H9 (cell line): ENCODE measurements around the gene LIPC. TPM values are rescaled to one million over a fixed set of nuclear protein-coding genes. Genes with fewer than 3 reads are reported as not detected.

Experiments
- DNase-seq: peaks from one replicate; pipeline ENCODE4 v3.0.0-alpha.2; 2017
- H2AFZ ChIP-seq: one replicate; pipeline ENCODE4 v1.6.1; 2013; ENCODE audit warnings: mild to moderate bottlenecking, low read length, control low read depth, moderate library complexity
- H2AK5ac ChIP-seq: 2 replicates; pipeline ENCODE4 v1.6.1; 2013; ENCODE audit warnings: low read length, control low read depth, mixed read lengths; ENCODE audit not compliant: insufficient read length
- H2BK120ac ChIP-seq: one replicate; pipeline ENCODE4 v1.6.1; 2013; ENCODE audit warnings: low read depth, mild to moderate bottlenecking, low read length, control low read depth, inconsistent platforms; ENCODE audit not compliant: poor library complexity, severe bottlenecking
- H2BK12ac ChIP-seq: 2 replicates; pipeline ENCODE4 v1.6.1; 2013; ENCODE audit warnings: low read length, control low read depth, mixed read lengths, low read depth; ENCODE audit not compliant: insufficient read length
- H2BK15ac ChIP-seq: 2 replicates; pipeline ENCODE4 v1.6.1; 2013; ENCODE audit warnings: low read depth, low read length, control low read depth
- H2BK20ac ChIP-seq: one replicate; pipeline ENCODE4 v1.6.1; 2013; ENCODE audit warnings: low read depth, mild to moderate bottlenecking, low read length, control low read depth, inconsistent platforms; ENCODE audit not compliant: poor library complexity, severe bottlenecking
- H2BK5ac ChIP-seq: 2 replicates; pipeline ENCODE4 v1.6.1; 2013; ENCODE audit warnings: low read length, control low read depth, mixed read lengths; ENCODE audit not compliant: insufficient read length
- H3K14ac ChIP-seq: 2 replicates; pipeline ENCODE4 v1.6.1; 2013; ENCODE audit warnings: low read length, control low read depth; ENCODE audit not compliant: insufficient read depth
- H3K18ac ChIP-seq: 2 replicates; pipeline ENCODE4 v1.6.1; 2013; ENCODE audit warnings: low read depth, mild to moderate bottlenecking, mixed read lengths, low read length, control low read depth; ENCODE audit not compliant: insufficient read length
- H3K23ac ChIP-seq: 2 replicates; pipeline ENCODE4 v1.6.1; 2013; ENCODE audit warnings: low read length, control low read depth, mixed read lengths, low read depth; ENCODE audit not compliant: insufficient read length
- H3K23me2 ChIP-seq: 2 replicates; pipeline ENCODE4 v1.6.1; 2013; ENCODE audit warnings: low read depth, mild to moderate bottlenecking, mixed read lengths, low read length, control low read depth; ENCODE audit not compliant: insufficient read length, poor library complexity, severe bottlenecking
- H3K27ac ChIP-seq: 2 replicates; pipeline ENCODE4 v1.5.1; 2013; ENCODE audit warnings: low read length, control low read depth, mixed read lengths, low read depth; ENCODE audit not compliant: insufficient read length
- H3K27me3 ChIP-seq: 2 replicates; pipeline ENCODE4 v1.6.1; 2013; ENCODE audit warnings: low read length, control low read depth, inconsistent platforms; ENCODE audit not compliant: insufficient read depth
- H3K4ac ChIP-seq: 2 replicates; pipeline ENCODE4 v1.6.1; 2013; ENCODE audit warnings: low read depth, mild to moderate bottlenecking, control low read depth, inconsistent platforms, low read length, moderate library complexity
- H3K4me1 ChIP-seq: 2 replicates; pipeline ENCODE4 v1.6.1; 2013; ENCODE audit warnings: low read length, control low read depth, inconsistent platforms; ENCODE audit not compliant: insufficient read depth
- H3K4me2 ChIP-seq: 2 replicates; pipeline ENCODE4 v1.6.1; 2013; ENCODE audit warnings: low read length, control low read depth, mixed read lengths; ENCODE audit not compliant: insufficient read length, insufficient read depth
- H3K56ac ChIP-seq: 2 replicates; pipeline ENCODE4 v1.6.1; 2013; ENCODE audit warnings: low read depth, mild to moderate bottlenecking, mixed read lengths, low read length, control low read depth; ENCODE audit not compliant: insufficient read length
- H3K79me1 ChIP-seq: 2 replicates; pipeline ENCODE4 v1.6.1; 2013; ENCODE audit warnings: low read depth, mild to moderate bottlenecking, moderate library complexity, low read length, control low read depth, inconsistent platforms; ENCODE audit not compliant: insufficient read depth, poor library complexity, severe bottlenecking
- H3K79me2 ChIP-seq: 2 replicates; pipeline ENCODE4 v1.6.1; 2013; ENCODE audit warnings: low read length, control low read depth, inconsistent platforms; ENCODE audit not compliant: insufficient read depth
- H3K9ac ChIP-seq: 2 replicates; pipeline ENCODE4 v1.6.1; 2013; ENCODE audit warnings: low read length, control low read depth, mixed read lengths; ENCODE audit not compliant: insufficient read length; ENCODE audit errors: extremely low read depth
- H3K9me3 ChIP-seq: one replicate; pipeline ENCODE4 v1.6.1; 2013; ENCODE audit warnings: low read depth, low read length, inconsistent platforms; ENCODE audit not compliant: control insufficient read depth
- H3T11ph ChIP-seq: one replicate; pipeline ENCODE4 v1.6.1; 2013; ENCODE audit warnings: mild to moderate bottlenecking, low read length, control low read depth, inconsistent platforms
- H4K20me1 ChIP-seq: one replicate; pipeline ENCODE4 v1.6.1; 2013; ENCODE audit not compliant: control insufficient read depth, insufficient read length, insufficient read depth
- H4K5ac ChIP-seq: 2 replicates; pipeline ENCODE4 v1.6.1; 2013; ENCODE audit warnings: low read depth, mild to moderate bottlenecking, mixed read lengths, low read length, control low read depth; ENCODE audit not compliant: insufficient read length
- H4K8ac ChIP-seq: replicated peaks from 2 replicates; pipeline ENCODE4 v1.6.1; 2013; ENCODE audit warnings: low read length, control low read depth, mixed read lengths, low read depth; ENCODE audit not compliant: insufficient read length
- H4K91ac ChIP-seq: 2 replicates; pipeline ENCODE4 v1.6.1; 2013; ENCODE audit warnings: low read depth, mild to moderate bottlenecking, moderate library complexity, mixed read lengths, low read length, control low read depth; ENCODE audit not compliant: insufficient read length
- H3K27ac Mint-ChIP-seq, 3 experiments: 2 replicates in 2 of 3; 3 replicates in 1 of 3; pipeline ENCODE4 v1.8.0; 2020 to 2021; ENCODE audit warnings: mixed read lengths in 3 of 3, mild to moderate bottlenecking in 1 of 3, moderate library complexity in 1 of 3
- H3K27me3 Mint-ChIP-seq: 2 replicates; pipeline ENCODE4 v1.8.0; 2021; ENCODE audit warnings: low read depth, mild to moderate bottlenecking, moderate library complexity, mixed read lengths
- H3K36me3 Mint-ChIP-seq, 3 experiments: 2 replicates in 2 of 3; 3 replicates in 1 of 3; pipeline ENCODE4 v1.8.0; 2020 to 2021; ENCODE audit warnings: low read depth in 3 of 3, mixed read lengths in 3 of 3; ENCODE audit not compliant: insufficient read depth in 1 of 3
- H3K4me1 Mint-ChIP-seq, 2 experiments: 2 replicates each; pipeline ENCODE4 v1.8.0; 2020; ENCODE audit warnings: mixed read lengths in 2 of 2
- H3K4me3 Mint-ChIP-seq, 2 experiments: 2 replicates in 1 of 2; 3 replicates in 1 of 2; pipeline ENCODE4 v1.8.0; 2020 to 2021; ENCODE audit warnings: mild to moderate bottlenecking in 2 of 2, mixed read lengths in 2 of 2, moderate library complexity in 1 of 2
- H3K9me3 Mint-ChIP-seq, 2 experiments: 2 replicates in 1 of 2; 3 replicates in 1 of 2; pipeline ENCODE4 v1.8.0; 2020; ENCODE audit warnings: mild to moderate bottlenecking in 2 of 2, mixed read lengths in 2 of 2, moderate library complexity in 1 of 2
- WGBS: extraction: QIAGEN DNeasy Blood & Tissue Kit; methylation state at CpG from one replicate; pipeline ENCODE4 v1.1.7; 2013; ENCODE audit warnings: missing lambda C conversion rate, low lambda C conversion rate, mixed read lengths; ENCODE audit not compliant: insufficient read length; ENCODE audit errors: extremely low coverage; 5-methylcytosine and 5-hydroxymethylcytosine counted together
- total RNA-seq: library from RNA; stranded (reverse); gene quantifications from 2 replicates; pipeline ENCODE4 v1.2.1, GENCODE V29; 2021
- TF ChIP-seq, protein P1 (sequence below): fragments of 200-600 bp; sonication (generic); conservative IDR thresholded peaks from 3 replicates; pipeline ENCODE4 v1.8.0; 2021; ENCODE audit warnings: antibody characterized with exemption, mild to moderate bottlenecking

The LIPC gene
- total RNA-seq, 1 experiment from 2014 or later, result not detected

DNA sequence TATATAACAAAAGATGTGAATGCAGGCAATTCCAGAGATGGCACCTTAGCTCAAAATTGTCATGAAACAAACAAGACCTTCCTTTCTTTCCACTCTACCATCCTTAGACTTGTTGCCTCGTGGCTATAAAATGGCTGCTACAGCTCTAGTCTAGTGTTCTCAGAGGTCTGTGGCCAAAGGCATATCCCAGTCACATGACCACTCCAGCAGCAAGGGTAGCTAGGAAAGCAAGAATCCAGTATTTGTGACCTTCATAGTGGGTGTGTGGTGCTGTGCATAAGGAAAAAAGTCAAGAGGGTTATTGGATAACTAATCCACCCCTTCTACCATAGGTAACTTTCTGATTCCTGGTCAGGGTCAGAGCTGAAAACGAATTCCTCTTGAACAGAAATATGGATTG is 27.1 kb upstream of the LIPC start:
- no peak overlapping the region for H3K9ac ChIP-seq
- H4K8ac ChIP-seq, result no peak overlapping the region
- Mint-ChIP-seq H3K4me1 (peaks cover 5 to 14% of the 10 kb centered on the region in 2 experiments), H3K36me3 (no peaks in the 10 kb centered on the region; a peak in 1 of 7 replicates), H3K4me3 (no peak overlapping the region), H3K27me3 (peaks cover 2% of the 10 kb centered on the region; the same call in 1 of the 2 replicates), H3K9me3 (no peaks in the 10 kb centered on the region), H3K27ac (no peak overlapping the region)
- H2BK5ac ChIP-seq, result no peak overlapping the region
- no peak overlapping the region for H2AFZ ChIP-seq
- no peaks in the 10 kb centered on the region for H4K20me1 ChIP-seq
- WGBS, result no CpG with 5 or more reads among the region's 2 CpGs
- DNase-seq, result no peak
- H3K79me1 ChIP-seq, result no peaks in the 10 kb centered on the region
- H3K23ac ChIP-seq, result no peak overlapping the region
- no peak overlapping the region for H3K4ac ChIP-seq
- H3K4me1 ChIP-seq, result no peaks in the 10 kb centered on the region
- H3K4me2 ChIP-seq, result no peak overlapping the region
- H2AK5ac ChIP-seq, result no peak overlapping the region
- H2BK20ac ChIP-seq, result no peak overlapping the region
- H3K79me2 ChIP-seq, result no peaks in the 10 kb centered on the region
- H3T11ph ChIP-seq, result no peak overlapping the region
- no peaks in the 10 kb centered on the region for H3K23me2 ChIP-seq
- H3K9me3 ChIP-seq, result no peaks in the 10 kb centered on the region
- H3K27ac ChIP-seq, result no peak overlapping the region
- no peak overlapping the region for H4K91ac ChIP-seq
- H3K56ac ChIP-seq, result no peak overlapping the region
- no peak overlapping the region for H2BK120ac ChIP-seq
- H3K18ac ChIP-seq, result no peak overlapping the region
- H4K5ac ChIP-seq, result no peak overlapping the region
- no peak overlapping the region for H3K14ac ChIP-seq
- TF ChIP-seq, protein P1, sequence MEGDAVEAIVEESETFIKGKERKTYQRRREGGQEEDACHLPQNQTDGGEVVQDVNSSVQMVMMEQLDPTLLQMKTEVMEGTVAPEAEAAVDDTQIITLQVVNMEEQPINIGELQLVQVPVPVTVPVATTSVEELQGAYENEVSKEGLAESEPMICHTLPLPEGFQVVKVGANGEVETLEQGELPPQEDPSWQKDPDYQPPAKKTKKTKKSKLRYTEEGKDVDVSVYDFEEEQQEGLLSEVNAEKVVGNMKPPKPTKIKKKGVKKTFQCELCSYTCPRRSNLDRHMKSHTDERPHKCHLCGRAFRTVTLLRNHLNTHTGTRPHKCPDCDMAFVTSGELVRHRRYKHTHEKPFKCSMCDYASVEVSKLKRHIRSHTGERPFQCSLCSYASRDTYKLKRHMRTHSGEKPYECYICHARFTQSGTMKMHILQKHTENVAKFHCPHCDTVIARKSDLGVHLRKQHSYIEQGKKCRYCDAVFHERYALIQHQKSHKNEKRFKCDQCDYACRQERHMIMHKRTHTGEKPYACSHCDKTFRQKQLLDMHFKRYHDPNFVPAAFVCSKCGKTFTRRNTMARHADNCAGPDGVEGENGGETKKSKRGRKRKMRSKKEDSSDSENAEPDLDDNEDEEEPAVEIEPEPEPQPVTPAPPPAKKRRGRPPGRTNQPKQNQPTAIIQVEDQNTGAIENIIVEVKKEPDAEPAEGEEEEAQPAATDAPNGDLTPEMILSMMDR, result no peak
- H2BK12ac ChIP-seq, result no peak overlapping the region
- no peaks in the 10 kb centered on the region for H3K27me3 ChIP-seq
- H2BK15ac ChIP-seq, result no peak overlapping the region
